NAMALWA (cell line): ENCODE results near the gene LRP1B.

ENCODE experiments used
- DNase-seq: peaks from one replicate; pipeline ENCODE4 v3.0.0-alpha.2; 2015; ENCODE audit warnings: low spot score

The LRP1B gene

GRCh38 chr2:141676139-141676538 lies 454.7 kb downstream of the LRP1B start:
- no peak for DNase-seq

- no peak for DNase-seq
Measured at GRCh38 chr2:141666191-141666590, 464.6 kb downstream of the LRP1B start.

- DNase-seq: no peak
Measured at GRCh38 chr2:141660232-141660631, 470.6 kb downstream of the LRP1B start.

- no peak for DNase-seq
Measured at GRCh38 chr2:141654311-141654710, 476.5 kb downstream of the LRP1B start.

GRCh38 chr2:141653184-141653583 lies 477.6 kb downstream of the LRP1B start:
- no peak for DNase-seq

GRCh38 chr2:141652308-141652707 lies 478.5 kb downstream of the LRP1B start:
- no peak for DNase-seq

- no peak for DNase-seq
Measured at GRCh38 chr2:141647353-141647752, 483.5 kb downstream of the LRP1B start.

- no peak for DNase-seq
Measured at GRCh38 chr2:141641462-141641861, 489.4 kb downstream of the LRP1B start.

- DNase-seq: no peak
Measured at GRCh38 chr2:141639809-141640208, 491.0 kb downstream of the LRP1B start.

GRCh38 chr2:141633132-141633531 lies 497.7 kb downstream of the LRP1B start:
- no peak for DNase-seq

- no peak for DNase-seq
Measured at GRCh38 chr2:141630407-141630930, 500.3 kb downstream of the LRP1B start.

GRCh38 chr2:141620372-141620771 lies 510.4 kb downstream of the LRP1B start:
- DNase-seq: no peak

- DNase-seq: no peak
Measured at GRCh38 chr2:141618457-141618856, 512.4 kb downstream of the LRP1B start.

- no peak for DNase-seq
Measured at GRCh38 chr2:141611981-141612380, 518.8 kb downstream of the LRP1B start.

GRCh38 chr2:141611176-141611571 lies 519.6 kb downstream of the LRP1B start:
- DNase-seq: no peak

- no peak for DNase-seq
Measured at GRCh38 chr2:141610564-141611175, 520.1 kb downstream of the LRP1B start.

- no peak for DNase-seq
Measured at GRCh38 chr2:141605163-141605562, 525.7 kb downstream of the LRP1B start.

GRCh38 chr2:141601511-141602152 lies 529.2 kb downstream of the LRP1B start:
- DNase-seq: no peak

- no peak for DNase-seq
Measured at GRCh38 chr2:141599721-141600120, 531.1 kb downstream of the LRP1B start.

- no peak for DNase-seq
Measured at GRCh38 chr2:141598982-141599381, 531.8 kb downstream of the LRP1B start.

- no peak for DNase-seq
Measured at GRCh38 chr2:141595316-141595920, 535.4 kb downstream of the LRP1B start.

- DNase-seq: no peak
Measured at GRCh38 chr2:141591787-141592186, 539.0 kb downstream of the LRP1B start.

GRCh38 chr2:141590620-141591019 lies 540.2 kb downstream of the LRP1B start:
- DNase-seq: no peak
